Astrocyte of the cerebellum (primary cell): Measurements from ENCODE around the gene SLC43A3.

Experiments used
- DNase-seq: peaks from one replicate; pipeline ENCODE4 v3.0.0-alpha.2; 2011; ENCODE audit warnings: low read depth
- H3K4me3 ChIP-seq: 2 replicates; pipeline ENCODE4 v1.5.1; 2011; ENCODE audit warnings: mild to moderate bottlenecking, low read depth, low read length, moderate library complexity
- CTCF ChIP-seq: IDR thresholded peaks from 2 replicates; pipeline ENCODE4 v1.5.1; 2012; ENCODE audit warnings: low read length, low read depth, moderate library complexity, mild to moderate bottlenecking; ENCODE audit errors: missing control alignments
- in situ Hi-C: cut with HindIII; loops from 2 replicates; pipeline ENCODE4 v1.10.0; 2017; ENCODE audit warnings: low sequenced_read_pairs

Gene SLC43A3

GRCh38 chr11:57473285-57473841, 46.4 kb upstream of the SLC43A3 start:
- in situ Hi-C loops = no loop called here
- TF ChIP-seq CTCF = no peak
- DNase-seq = no peak
- H3K4me3 ChIP-seq = no peak overlapping the region

- DNase-seq = no peak
- in situ Hi-C loops = no loop called here
- H3K4me3 ChIP-seq = no peak overlapping the region
- no peak for TF ChIP-seq CTCF
Measured at GRCh38 chr11:57471496-57471895, 44.6 kb upstream of the SLC43A3 start.

GRCh38 chr11:57469268-57469667, 42.3 kb upstream of the SLC43A3 start:
- no peak for DNase-seq
- TF ChIP-seq CTCF = no peak
- in situ Hi-C loops = no loop called here
- H3K4me3 ChIP-seq = no peak overlapping the region

GRCh38 chr11:57468276-57468675, 41.4 kb upstream of the SLC43A3 start:
- TF ChIP-seq CTCF = no peak
- in situ Hi-C loops = no loop called here
- DNase-seq = no peak
- H3K4me3 ChIP-seq = no peak overlapping the region

- no peak for TF ChIP-seq CTCF
- no peak for DNase-seq
- no peak overlapping the region for H3K4me3 ChIP-seq
- in situ Hi-C loops = no loop called here
Measured at GRCh38 chr11:57467508-57468157, 40.7 kb upstream of the SLC43A3 start.

- no peak for DNase-seq
- TF ChIP-seq CTCF = no peak
- H3K4me3 ChIP-seq = no peak overlapping the region
- in situ Hi-C loops = no loop called here
Measured at GRCh38 chr11:57466680-57467079, 39.8 kb upstream of the SLC43A3 start.
